Measurements from ENCODE around the gene ACTG1.

Gene ACTG1

DNA sequence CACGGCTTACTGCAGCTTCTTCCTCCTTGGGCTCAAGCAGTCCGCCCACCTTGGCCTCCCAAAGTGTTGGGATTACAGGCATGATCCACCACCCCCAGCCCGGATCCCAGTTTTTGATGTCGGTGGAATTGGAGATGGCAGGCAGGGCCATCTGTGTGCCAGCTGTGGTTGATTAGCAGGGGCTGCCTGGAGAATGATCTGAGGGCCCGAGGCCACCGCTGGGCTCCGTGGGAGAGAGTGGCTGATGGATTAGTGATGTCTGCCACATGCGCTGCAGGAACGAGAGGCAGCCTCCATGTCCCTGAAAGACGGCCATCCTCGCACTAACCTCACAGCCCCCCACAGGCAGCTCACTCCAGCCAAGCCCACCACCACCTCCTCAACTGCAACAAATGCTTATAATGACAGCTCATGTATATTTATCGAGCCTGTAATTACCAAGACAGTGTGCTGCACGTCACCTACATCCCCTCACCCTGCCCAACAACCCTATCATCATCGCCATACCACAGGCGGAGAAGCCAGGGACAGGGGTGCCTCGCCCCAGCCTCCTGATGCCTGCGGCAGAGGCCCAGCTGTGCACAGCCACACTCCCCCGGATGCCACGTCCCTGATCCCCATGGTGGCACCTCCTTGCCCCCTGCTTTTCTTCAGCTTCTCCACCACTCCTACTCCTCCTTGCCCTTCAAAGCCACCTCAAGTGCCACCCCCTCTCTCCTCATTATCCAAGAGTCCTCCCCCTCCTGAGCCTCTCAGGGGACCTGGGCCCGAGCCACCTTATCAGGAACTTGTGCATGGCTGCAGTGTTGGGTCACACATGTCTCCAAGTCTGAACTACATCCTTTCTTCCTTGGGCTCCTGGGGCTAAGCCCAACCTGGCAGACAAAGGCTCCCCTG lies 33.2 kb downstream of the ACTG1 start:
- DNase-seq (ENCODE audit: low spot score in 2 of 2) (no peak), ATAC-seq (no peak)
- Mint-ChIP-seq H3K27ac (peak overlapping the region; percentile 43), H3K9me3 (no peaks in the 10 kb centered on the region), H3K36me3 (peaks cover 11% of the 10 kb centered on the region), H3K4me1 (peaks cover 8% of the 10 kb centered on the region), H3K4me3 (no peak overlapping the region)

DNA sequence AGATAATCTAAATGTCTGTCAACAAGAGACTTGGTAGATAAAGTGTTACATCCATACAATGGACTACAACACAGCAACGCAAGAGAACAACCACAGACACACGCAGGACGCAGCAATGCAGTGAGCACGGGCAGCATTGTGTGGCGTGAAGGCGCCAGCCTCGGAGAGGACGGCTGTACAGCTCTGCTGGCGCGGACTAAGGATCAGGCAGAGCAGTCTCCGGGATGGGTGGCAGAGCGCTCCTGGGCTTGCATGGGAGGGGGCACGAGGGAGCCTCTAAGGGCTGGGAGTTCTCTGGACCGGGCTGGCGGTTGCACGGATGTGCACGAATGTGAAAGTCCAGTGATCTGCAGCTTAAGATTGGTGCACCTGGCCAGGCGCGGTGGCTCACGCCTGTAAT lies 34.5 kb downstream of the ACTG1 start:
- peaks cover 8% of the 10 kb centered on the region for H3K4me1 Mint-ChIP-seq
- H3K27ac Mint-ChIP-seq = no peak overlapping the region
- H3K4me3 Mint-ChIP-seq = no peak overlapping the region
- no peaks in the 10 kb centered on the region for H3K9me3 Mint-ChIP-seq
- DNase-seq (ENCODE audit: low spot score in 2 of 2) = no peak
- H3K36me3 Mint-ChIP-seq = peaks cover 11% of the 10 kb centered on the region
- ATAC-seq = no peak

DNA sequence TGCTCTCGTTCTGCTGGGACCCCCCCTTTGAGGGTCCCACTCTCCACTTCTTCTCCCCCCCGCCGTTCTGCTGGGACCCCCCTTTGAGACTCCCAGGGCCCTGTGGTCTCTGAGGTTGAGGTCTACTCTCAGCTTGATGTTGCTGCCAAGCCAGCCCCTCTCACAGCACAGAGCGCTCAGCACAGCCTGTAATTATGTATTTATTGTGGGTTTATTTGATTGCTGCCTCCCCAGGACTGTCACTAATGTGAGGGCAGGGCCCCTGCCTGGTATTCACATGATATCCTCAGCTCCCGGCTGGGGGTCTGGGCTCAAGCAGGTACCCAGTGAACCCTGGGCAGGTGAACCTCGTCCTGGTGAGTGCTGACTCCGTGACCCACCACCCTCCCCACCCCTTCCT lies 35.4 kb downstream of the ACTG1 start:
- H3K36me3 Mint-ChIP-seq = peaks cover 5% of the 10 kb centered on the region
- H3K27ac Mint-ChIP-seq = no peak overlapping the region
- no peak overlapping the region for H3K4me3 Mint-ChIP-seq
- H3K9me3 Mint-ChIP-seq = no peaks in the 10 kb centered on the region
- ATAC-seq = no peak
- no peaks in the 10 kb centered on the region for H3K4me1 Mint-ChIP-seq
- DNase-seq (ENCODE audit: low spot score in 2 of 2) = no peak

DNA sequence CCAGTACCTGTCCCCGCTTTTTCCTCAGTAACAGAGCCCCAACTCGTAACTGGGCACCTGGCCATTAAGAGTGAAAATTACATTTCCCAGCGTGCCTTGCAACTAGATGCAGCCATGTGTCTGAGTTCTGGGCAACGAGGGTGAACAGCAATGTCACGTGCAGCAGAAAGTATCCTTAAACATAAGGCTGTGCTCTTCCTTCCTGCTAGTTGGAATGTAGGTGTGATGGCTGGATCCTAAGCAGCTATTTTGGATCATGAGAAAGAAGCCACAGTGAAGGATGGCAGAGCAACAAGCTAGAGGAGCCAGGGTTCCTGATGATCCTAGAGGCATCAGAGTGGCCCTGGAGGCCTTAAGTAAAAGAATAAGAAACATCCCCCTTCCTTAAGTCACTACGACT lies 36.0 kb downstream of the ACTG1 start:
- Mint-ChIP-seq H3K4me3 (no peak overlapping the region), H3K4me1 (no peaks in the 10 kb centered on the region), H3K9me3 (no peaks in the 10 kb centered on the region), H3K27ac (no peak overlapping the region), H3K36me3 (peaks cover under 1% of the 10 kb centered on the region)
- DNase-seq (ENCODE audit: low spot score in 2 of 2) = no peak
- no peak for ATAC-seq

DNA sequence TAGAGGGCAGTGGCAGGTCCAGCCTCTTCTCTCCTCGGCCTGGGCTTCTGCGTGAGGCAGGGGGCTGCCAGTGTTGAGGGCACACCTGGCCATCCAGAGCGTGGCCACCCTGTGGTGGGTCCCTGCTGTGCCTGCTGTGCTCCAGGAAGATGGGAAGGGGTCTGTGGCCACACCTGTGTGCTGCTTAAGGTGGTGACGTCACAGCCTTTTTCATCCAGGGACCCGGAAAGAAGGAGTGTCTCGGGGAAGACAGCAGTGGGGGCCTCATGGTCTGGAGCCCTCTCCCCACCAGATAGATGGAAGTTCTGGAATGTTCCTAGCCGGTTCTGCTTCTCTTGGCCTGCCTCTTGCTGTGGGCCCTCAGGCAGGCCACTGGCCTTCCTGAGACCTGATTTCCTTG lies 36.5 kb downstream of the ACTG1 start:
- Mint-ChIP-seq H3K4me3 (no peak overlapping the region), H3K27ac (no peak overlapping the region), H3K36me3 (no peaks in the 10 kb centered on the region), H3K4me1 (no peaks in the 10 kb centered on the region), H3K9me3 (no peaks in the 10 kb centered on the region)
- DNase-seq (ENCODE audit: low spot score in 2 of 2) (no peak), ATAC-seq (no peak)

DNA sequence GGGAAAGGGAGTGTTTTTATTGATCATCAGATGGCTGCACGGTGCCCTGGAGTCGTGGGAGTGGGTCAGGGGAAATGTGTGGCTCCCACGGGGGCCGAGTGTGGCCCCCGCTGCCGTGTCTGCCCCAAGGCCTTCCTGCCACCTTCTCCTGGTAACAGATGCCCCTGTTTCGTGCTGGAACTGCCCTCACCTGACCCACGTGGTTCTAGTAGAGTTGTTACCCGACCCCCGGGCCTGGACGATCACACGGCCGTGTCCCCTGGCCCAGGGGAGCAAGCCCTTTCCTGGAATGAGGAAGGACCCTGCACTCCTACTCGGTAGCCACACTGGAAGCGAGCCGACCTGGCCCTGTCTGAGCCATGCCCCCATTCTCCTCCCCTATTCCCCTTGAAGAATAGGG lies 37.6 kb downstream of the ACTG1 start:
- no peak for DNase-seq (ENCODE audit: low spot score in 2 of 2)

DNA sequence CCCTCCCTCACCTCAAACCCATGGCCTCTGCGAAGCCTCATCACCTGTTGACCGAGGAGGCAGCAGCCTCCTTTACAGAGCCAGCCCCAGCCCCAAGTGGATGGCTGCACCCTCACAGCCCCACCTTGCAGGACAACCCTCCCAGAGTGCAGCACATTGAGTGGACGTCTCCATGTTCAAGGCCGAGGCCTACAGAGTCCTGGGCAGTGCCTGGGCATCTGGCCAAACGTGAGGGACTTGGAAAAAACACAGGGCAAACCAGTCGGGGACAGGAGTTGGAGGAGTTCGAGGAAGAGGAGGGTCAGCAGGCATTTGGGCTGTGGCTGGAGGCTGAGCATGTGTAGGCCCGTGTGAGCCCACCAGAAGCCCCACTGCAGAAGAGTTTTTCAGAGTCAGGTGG lies 39.6 kb downstream of the ACTG1 start:
- no peaks in the 10 kb centered on the region for H3K9me3 Mint-ChIP-seq
- no peak for ATAC-seq
- H3K4me1 Mint-ChIP-seq = no peaks in the 10 kb centered on the region
- DNase-seq (ENCODE audit: low spot score in 2 of 2) = no peak
- no peak overlapping the region for H3K27ac Mint-ChIP-seq
- no peaks in the 10 kb centered on the region for H3K36me3 Mint-ChIP-seq
- no peak overlapping the region for H3K4me3 Mint-ChIP-seq

More for the DNA sequence above, 37.6 kb downstream of the ACTG1 start:
- ATAC-seq = no peak
- Mint-ChIP-seq H3K36me3 (no peaks in the 10 kb centered on the region), H3K9me3 (no peaks in the 10 kb centered on the region), H3K4me1 (no peaks in the 10 kb centered on the region), H3K27ac (no peak overlapping the region), H3K4me3 (no peak overlapping the region)

DNA sequence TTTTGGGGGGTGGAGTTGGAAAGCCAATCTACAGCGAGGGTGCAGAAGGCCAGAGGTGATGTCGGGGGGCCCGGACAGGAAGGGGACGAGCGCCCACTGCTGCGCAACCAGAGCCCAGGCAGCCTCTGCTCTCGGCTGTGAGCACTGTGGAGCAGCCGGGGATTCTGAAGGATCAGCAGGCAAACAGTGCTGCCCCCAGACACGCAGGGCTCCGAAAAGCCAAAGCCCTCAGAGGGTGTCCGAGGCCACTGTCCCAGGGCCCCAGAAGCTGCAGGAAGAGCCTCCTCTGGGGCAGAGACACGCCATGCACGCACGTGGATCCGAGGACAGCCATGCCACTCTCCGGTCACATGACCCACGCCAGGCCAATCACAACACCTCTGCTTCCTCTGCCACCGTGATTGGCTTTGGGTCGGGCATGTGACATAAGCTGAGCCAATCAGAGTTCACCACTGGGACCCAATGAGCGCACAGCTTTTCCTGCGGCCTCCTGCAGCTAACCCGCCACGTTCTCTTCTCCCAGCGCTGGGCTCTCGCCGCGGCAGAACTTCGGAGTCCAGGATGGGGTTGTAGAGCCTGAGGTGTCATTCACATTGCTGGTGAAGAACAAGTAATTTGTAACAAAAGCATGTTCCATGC lies 40.7 kb downstream of the ACTG1 start:
- Mint-ChIP-seq H3K4me3 (no peak overlapping the region), H3K9me3 (no peaks in the 10 kb centered on the region), H3K36me3 (no peaks in the 10 kb centered on the region), H3K4me1 (no peaks in the 10 kb centered on the region), H3K27ac (no peak overlapping the region)
- DNase-seq (ENCODE audit: low spot score in 2 of 2) (no peak), ATAC-seq (no peak)

DNA sequence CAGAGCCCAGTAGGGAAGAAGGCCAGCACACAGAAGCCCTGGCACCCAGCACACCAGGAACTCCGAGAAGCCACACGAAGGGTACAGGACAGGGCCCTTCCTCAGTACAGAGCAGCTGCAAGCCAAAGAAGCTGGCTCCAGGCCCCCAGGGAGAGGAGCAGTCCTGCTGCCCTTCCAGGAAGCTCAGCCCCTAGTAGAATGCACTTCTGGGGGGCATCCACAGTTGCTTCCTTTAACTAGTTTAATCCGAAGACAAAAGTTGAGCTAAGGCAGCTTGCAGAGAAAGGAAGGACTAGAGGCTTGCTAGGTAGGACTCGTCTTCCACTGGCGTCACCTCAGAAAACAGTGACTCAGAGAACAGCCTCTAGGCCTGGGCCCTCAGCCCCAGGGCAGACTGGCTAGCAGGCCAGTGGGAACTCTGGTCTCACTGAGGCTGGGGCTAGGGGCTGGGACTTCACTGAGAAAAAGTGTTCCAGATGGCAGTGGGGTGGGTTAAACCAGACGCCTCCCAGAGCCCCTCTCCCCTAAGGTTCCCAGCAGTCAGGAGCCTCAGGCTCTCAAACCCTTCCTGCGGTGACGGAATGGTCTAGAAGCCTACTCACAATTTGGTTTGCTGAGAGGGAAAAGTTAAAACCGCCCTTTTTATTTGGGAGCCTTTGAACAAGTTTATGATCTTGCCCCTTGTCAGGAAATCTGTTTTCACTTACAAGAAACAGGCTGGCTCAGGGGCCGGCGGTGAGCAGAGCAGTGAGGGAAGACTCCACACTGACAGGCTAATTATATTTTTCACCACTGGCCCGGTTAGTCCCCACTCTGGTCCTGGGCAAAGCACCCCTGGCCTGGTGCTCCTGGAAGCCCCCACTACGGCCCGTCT lies 41.4 kb downstream of the ACTG1 start:
- no peak for DNase-seq (ENCODE audit: low spot score in 2 of 2)
- no peaks in the 10 kb centered on the region for H3K36me3 Mint-ChIP-seq
- no peaks in the 10 kb centered on the region for H3K4me1 Mint-ChIP-seq
- H3K9me3 Mint-ChIP-seq = no peaks in the 10 kb centered on the region
- no peak for ATAC-seq
- no peak overlapping the region for H3K4me3 Mint-ChIP-seq
- H3K27ac Mint-ChIP-seq = no peak overlapping the region

DNA sequence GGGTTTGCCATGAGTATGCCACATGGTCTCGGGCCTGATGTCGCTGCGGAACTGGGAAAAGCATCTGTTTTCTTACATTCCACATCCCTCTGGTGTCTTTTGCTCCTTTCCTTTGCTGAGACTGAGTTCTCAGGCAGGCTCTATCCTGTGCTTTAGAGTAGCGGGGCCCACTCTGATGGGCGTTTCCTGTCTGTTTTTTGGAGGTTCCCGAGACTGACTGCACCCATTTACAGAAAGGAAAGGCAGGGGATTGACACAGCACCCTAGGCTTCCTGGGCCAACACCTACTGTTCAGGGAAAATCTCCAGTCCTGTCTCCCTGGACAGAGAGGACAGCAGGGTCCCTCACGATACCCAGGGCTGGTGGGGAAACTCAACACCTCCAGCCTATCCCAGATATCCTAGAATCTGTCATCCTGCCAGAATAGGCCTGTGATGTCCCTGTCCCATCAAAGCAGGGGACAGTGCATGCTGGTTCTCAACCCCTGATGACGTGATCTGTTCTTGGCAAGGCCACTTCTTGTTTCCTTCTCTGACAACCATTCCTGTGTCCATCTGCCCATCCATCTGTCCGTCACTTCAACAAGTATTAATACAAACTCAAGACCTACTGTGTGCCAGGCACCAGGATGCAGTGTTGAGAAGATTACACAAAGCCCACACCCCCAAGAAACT lies 42.2 kb downstream of the ACTG1 start:
- Mint-ChIP-seq H3K4me1 (no peaks in the 10 kb centered on the region), H3K9me3 (no peaks in the 10 kb centered on the region), H3K4me3 (no peak overlapping the region), H3K36me3 (no peaks in the 10 kb centered on the region), H3K27ac (no peak overlapping the region)
- no peak for ATAC-seq
- no peak for DNase-seq (ENCODE audit: low spot score in 2 of 2)

DNA sequence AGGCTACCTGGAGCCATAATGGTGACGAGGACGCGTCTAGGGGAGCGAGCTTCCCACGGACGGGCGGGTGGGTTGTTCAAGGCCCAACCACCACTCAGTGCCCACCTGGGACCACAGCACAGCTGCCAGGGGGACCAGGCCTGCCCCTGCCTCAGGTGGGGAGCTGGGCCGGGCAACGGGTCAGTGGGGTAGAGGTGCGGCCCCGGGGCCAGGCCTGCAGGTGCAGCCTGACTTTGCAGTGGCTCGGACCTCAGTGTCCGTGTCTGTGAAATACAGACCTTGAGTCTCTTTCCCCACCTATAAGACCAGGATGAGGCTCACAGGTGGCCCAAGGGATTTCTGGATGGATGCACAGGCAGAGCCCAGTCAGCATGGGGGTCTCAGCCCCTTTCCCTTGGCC lies 43.3 kb downstream of the ACTG1 start:
- H3K4me1 Mint-ChIP-seq = no peaks in the 10 kb centered on the region
- H3K4me3 Mint-ChIP-seq = no peak overlapping the region
- ATAC-seq (no peak), DNase-seq (ENCODE audit: low spot score in 2 of 2) (no peak)
- no peaks in the 10 kb centered on the region for H3K36me3 Mint-ChIP-seq
- H3K27ac Mint-ChIP-seq = no peak overlapping the region
- H3K9me3 Mint-ChIP-seq = no peaks in the 10 kb centered on the region

DNA sequence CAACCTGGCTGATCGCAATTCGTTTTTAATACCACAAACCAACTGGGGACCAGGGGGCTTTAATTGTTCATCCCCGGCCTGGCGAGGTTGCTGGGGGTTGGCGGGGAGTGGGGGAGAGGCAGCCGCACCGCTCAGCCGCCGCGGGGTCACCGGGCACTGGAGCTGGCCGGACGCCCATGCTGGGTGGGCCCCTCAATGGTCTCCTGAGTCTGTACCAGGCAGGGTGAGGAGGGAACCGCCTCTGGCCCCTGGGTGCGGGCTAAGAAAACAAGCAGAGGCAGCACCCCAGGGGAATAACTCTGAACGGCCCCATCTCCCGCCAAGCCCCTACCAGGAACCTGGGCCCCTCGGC lies 43.9 kb downstream of the ACTG1 start:
- ATAC-seq (no peak), DNase-seq (ENCODE audit: low spot score in 2 of 2) (no peak)
- Mint-ChIP-seq H3K4me1 (no peaks in the 10 kb centered on the region), H3K27ac (no peak overlapping the region), H3K36me3 (no peaks in the 10 kb centered on the region), H3K9me3 (no peaks in the 10 kb centered on the region), H3K4me3 (no peak overlapping the region)

DNA sequence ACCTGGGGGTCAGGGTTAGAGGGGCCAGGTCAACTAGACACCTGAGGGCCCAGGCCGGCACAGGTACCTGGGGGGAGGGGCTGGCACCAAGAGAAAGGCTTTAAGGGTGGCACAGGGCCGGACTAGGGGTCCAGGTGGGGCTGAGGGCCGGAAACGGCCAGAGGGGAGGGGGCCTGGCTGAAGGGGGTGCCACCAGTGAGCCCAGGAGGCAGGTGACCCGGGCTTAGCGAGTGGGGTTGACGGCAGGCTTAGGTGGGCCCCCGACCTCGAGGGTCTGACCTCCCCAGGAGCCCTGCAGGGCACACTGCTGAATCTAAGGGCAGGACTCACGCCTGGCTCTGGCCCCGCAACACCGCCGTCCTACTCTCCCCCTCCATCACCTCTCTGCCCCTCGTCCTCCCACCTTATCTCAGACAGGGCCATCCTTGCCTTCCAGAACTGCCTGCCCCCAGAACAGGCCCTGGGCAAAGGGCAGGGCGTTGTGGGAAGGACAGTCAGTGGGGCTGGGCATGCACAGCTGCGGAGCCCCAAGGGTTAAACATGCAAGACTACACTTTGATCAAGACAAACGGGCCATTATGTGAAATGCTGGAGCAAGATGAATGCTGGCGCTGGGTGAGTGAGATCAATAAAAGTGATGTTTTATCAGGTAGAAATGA lies 44.4 kb downstream of the ACTG1 start:
- no peak overlapping the region for H3K27ac Mint-ChIP-seq
- no peaks in the 10 kb centered on the region for H3K9me3 Mint-ChIP-seq
- DNase-seq (ENCODE audit: low spot score in 2 of 2) (no peak), ATAC-seq (no peak)
- no peaks in the 10 kb centered on the region for H3K4me1 Mint-ChIP-seq
- H3K36me3 Mint-ChIP-seq = no peaks in the 10 kb centered on the region
- no peak overlapping the region for H3K4me3 Mint-ChIP-seq

DNA sequence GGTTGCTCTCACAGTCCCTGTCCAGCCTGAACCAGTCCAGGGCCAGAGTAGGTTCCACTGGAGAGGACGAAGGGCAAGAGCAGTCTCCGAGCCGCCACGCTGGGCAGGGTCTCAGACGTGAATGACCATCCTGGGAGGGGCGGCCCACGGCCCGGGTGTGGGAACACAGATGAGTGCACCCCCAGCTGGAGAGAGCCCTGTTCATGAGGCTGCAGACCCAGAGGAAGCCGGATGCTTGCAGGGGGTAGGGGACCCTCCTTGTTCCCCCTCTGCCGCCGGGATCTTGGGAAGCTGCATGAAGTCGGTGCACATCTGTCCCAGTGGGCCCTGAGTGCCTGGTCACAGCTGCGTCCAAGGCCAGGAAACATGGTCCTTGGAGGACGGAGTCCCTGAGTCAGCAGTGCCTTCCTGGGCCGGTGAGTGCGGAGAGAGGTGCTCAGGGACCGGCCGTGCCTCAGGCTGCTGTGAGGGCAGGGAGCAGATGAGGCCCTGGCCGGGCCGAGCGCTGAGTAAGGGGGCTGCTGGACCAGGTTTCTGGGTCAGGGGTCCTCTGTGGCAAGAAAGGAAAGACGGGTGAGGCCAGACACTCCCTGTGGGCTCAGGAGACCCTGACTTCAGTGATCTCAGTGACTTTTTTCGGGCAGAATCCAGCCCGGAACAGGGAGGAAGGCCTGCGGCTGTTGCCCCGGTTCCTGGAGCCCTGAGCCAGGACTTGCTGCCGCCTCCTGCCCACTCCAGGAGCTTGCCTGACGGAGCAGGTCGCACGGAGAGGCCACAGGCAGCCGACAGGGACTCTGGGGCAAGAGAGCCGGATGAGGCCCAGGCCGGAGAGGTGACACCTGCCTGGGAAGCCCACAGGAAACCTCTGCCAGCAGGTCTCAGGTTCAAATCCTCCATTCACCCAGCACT lies 45.8 kb downstream of the ACTG1 start:
- Mint-ChIP-seq H3K9me3 (no peaks in the 10 kb centered on the region), H3K4me1 (no peaks in the 10 kb centered on the region), H3K4me3 (no peak overlapping the region), H3K27ac (no peak overlapping the region), H3K36me3 (no peaks in the 10 kb centered on the region)
- no peak for DNase-seq (ENCODE audit: low spot score in 2 of 2)
- no peak for ATAC-seq
